H9 (cell line): ENCODE data around the gene SESTD1. TPM values are rescaled to one million over a fixed set of nuclear protein-coding genes. Genes with fewer than 3 reads are reported as not detected.

ENCODE experiments used
- DNase-seq: peaks from one replicate; pipeline ENCODE4 v3.0.0-alpha.2; 2017
- H2AFZ ChIP-seq: one replicate; pipeline ENCODE4 v1.6.1; 2013; ENCODE audit warnings: mild to moderate bottlenecking, low read length, control low read depth, moderate library complexity
- H2AK5ac ChIP-seq: 2 replicates; pipeline ENCODE4 v1.6.1; 2013; ENCODE audit warnings: low read length, control low read depth, mixed read lengths; ENCODE audit not compliant: insufficient read length
- H2BK120ac ChIP-seq: one replicate; pipeline ENCODE4 v1.6.1; 2013; ENCODE audit warnings: low read depth, mild to moderate bottlenecking, low read length, control low read depth, inconsistent platforms; ENCODE audit not compliant: poor library complexity, severe bottlenecking
- H2BK12ac ChIP-seq: 2 replicates; pipeline ENCODE4 v1.6.1; 2013; ENCODE audit warnings: low read length, control low read depth, mixed read lengths, low read depth; ENCODE audit not compliant: insufficient read length
- H2BK15ac ChIP-seq: 2 replicates; pipeline ENCODE4 v1.6.1; 2013; ENCODE audit warnings: low read depth, low read length, control low read depth
- H2BK20ac ChIP-seq: one replicate; pipeline ENCODE4 v1.6.1; 2013; ENCODE audit warnings: low read depth, mild to moderate bottlenecking, low read length, control low read depth, inconsistent platforms; ENCODE audit not compliant: poor library complexity, severe bottlenecking
- H2BK5ac ChIP-seq: 2 replicates; pipeline ENCODE4 v1.6.1; 2013; ENCODE audit warnings: low read length, control low read depth, mixed read lengths; ENCODE audit not compliant: insufficient read length
- H3K14ac ChIP-seq: 2 replicates; pipeline ENCODE4 v1.6.1; 2013; ENCODE audit warnings: low read length, control low read depth; ENCODE audit not compliant: insufficient read depth
- H3K18ac ChIP-seq: 2 replicates; pipeline ENCODE4 v1.6.1; 2013; ENCODE audit warnings: low read depth, mild to moderate bottlenecking, mixed read lengths, low read length, control low read depth; ENCODE audit not compliant: insufficient read length
- H3K23ac ChIP-seq: 2 replicates; pipeline ENCODE4 v1.6.1; 2013; ENCODE audit warnings: low read length, control low read depth, mixed read lengths, low read depth; ENCODE audit not compliant: insufficient read length
- H3K23me2 ChIP-seq: 2 replicates; pipeline ENCODE4 v1.6.1; 2013; ENCODE audit warnings: low read depth, mild to moderate bottlenecking, mixed read lengths, low read length, control low read depth; ENCODE audit not compliant: insufficient read length, poor library complexity, severe bottlenecking
- H3K27ac ChIP-seq: 2 replicates; pipeline ENCODE4 v1.5.1; 2013; ENCODE audit warnings: low read length, control low read depth, mixed read lengths, low read depth; ENCODE audit not compliant: insufficient read length
- H3K27me3 ChIP-seq: 2 replicates; pipeline ENCODE4 v1.6.1; 2013; ENCODE audit warnings: low read length, control low read depth, inconsistent platforms; ENCODE audit not compliant: insufficient read depth
- H3K4ac ChIP-seq: 2 replicates; pipeline ENCODE4 v1.6.1; 2013; ENCODE audit warnings: low read depth, mild to moderate bottlenecking, control low read depth, inconsistent platforms, low read length, moderate library complexity
- H3K4me1 ChIP-seq: 2 replicates; pipeline ENCODE4 v1.6.1; 2013; ENCODE audit warnings: low read length, control low read depth, inconsistent platforms; ENCODE audit not compliant: insufficient read depth
- H3K4me2 ChIP-seq: 2 replicates; pipeline ENCODE4 v1.6.1; 2013; ENCODE audit warnings: low read length, control low read depth, mixed read lengths; ENCODE audit not compliant: insufficient read length, insufficient read depth
- H3K56ac ChIP-seq: 2 replicates; pipeline ENCODE4 v1.6.1; 2013; ENCODE audit warnings: low read depth, mild to moderate bottlenecking, mixed read lengths, low read length, control low read depth; ENCODE audit not compliant: insufficient read length
- H3K79me1 ChIP-seq: 2 replicates; pipeline ENCODE4 v1.6.1; 2013; ENCODE audit warnings: low read depth, mild to moderate bottlenecking, moderate library complexity, low read length, control low read depth, inconsistent platforms; ENCODE audit not compliant: insufficient read depth, poor library complexity, severe bottlenecking
- H3K79me2 ChIP-seq: 2 replicates; pipeline ENCODE4 v1.6.1; 2013; ENCODE audit warnings: low read length, control low read depth, inconsistent platforms; ENCODE audit not compliant: insufficient read depth
- H3K9ac ChIP-seq: 2 replicates; pipeline ENCODE4 v1.6.1; 2013; ENCODE audit warnings: low read length, control low read depth, mixed read lengths; ENCODE audit not compliant: insufficient read length; ENCODE audit errors: extremely low read depth
- H3K9me3 ChIP-seq: one replicate; pipeline ENCODE4 v1.6.1; 2013; ENCODE audit warnings: low read depth, low read length, inconsistent platforms; ENCODE audit not compliant: control insufficient read depth
- H3T11ph ChIP-seq: one replicate; pipeline ENCODE4 v1.6.1; 2013; ENCODE audit warnings: mild to moderate bottlenecking, low read length, control low read depth, inconsistent platforms
- H4K20me1 ChIP-seq: one replicate; pipeline ENCODE4 v1.6.1; 2013; ENCODE audit not compliant: control insufficient read depth, insufficient read length, insufficient read depth
- H4K5ac ChIP-seq: 2 replicates; pipeline ENCODE4 v1.6.1; 2013; ENCODE audit warnings: low read depth, mild to moderate bottlenecking, mixed read lengths, low read length, control low read depth; ENCODE audit not compliant: insufficient read length
- H4K8ac ChIP-seq: replicated peaks from 2 replicates; pipeline ENCODE4 v1.6.1; 2013; ENCODE audit warnings: low read length, control low read depth, mixed read lengths, low read depth; ENCODE audit not compliant: insufficient read length
- H4K91ac ChIP-seq: 2 replicates; pipeline ENCODE4 v1.6.1; 2013; ENCODE audit warnings: low read depth, mild to moderate bottlenecking, moderate library complexity, mixed read lengths, low read length, control low read depth; ENCODE audit not compliant: insufficient read length
- H3K27ac Mint-ChIP-seq, 3 experiments: 2 replicates in 2 of 3; 3 replicates in 1 of 3; pipeline ENCODE4 v1.8.0; 2020 to 2021; ENCODE audit warnings: mixed read lengths in 3 of 3, mild to moderate bottlenecking in 1 of 3, moderate library complexity in 1 of 3
- H3K27me3 Mint-ChIP-seq: 2 replicates; pipeline ENCODE4 v1.8.0; 2021; ENCODE audit warnings: low read depth, mild to moderate bottlenecking, moderate library complexity, mixed read lengths
- H3K36me3 Mint-ChIP-seq, 3 experiments: 2 replicates in 2 of 3; 3 replicates in 1 of 3; pipeline ENCODE4 v1.8.0; 2020 to 2021; ENCODE audit warnings: low read depth in 3 of 3, mixed read lengths in 3 of 3; ENCODE audit not compliant: insufficient read depth in 1 of 3
- H3K4me1 Mint-ChIP-seq, 2 experiments: 2 replicates each; pipeline ENCODE4 v1.8.0; 2020; ENCODE audit warnings: mixed read lengths in 2 of 2
- H3K4me3 Mint-ChIP-seq, 2 experiments: 2 replicates in 1 of 2; 3 replicates in 1 of 2; pipeline ENCODE4 v1.8.0; 2020 to 2021; ENCODE audit warnings: mild to moderate bottlenecking in 2 of 2, mixed read lengths in 2 of 2, moderate library complexity in 1 of 2
- H3K9me3 Mint-ChIP-seq, 2 experiments: 2 replicates in 1 of 2; 3 replicates in 1 of 2; pipeline ENCODE4 v1.8.0; 2020; ENCODE audit warnings: mild to moderate bottlenecking in 2 of 2, mixed read lengths in 2 of 2, moderate library complexity in 1 of 2
- WGBS: extraction: QIAGEN DNeasy Blood & Tissue Kit; methylation state at CpG from one replicate; pipeline ENCODE4 v1.1.7; 2013; ENCODE audit warnings: missing lambda C conversion rate, low lambda C conversion rate, mixed read lengths; ENCODE audit not compliant: insufficient read length; ENCODE audit errors: extremely low coverage; 5-methylcytosine and 5-hydroxymethylcytosine counted together
- total RNA-seq: library from RNA; stranded (reverse); gene quantifications from 2 replicates; pipeline ENCODE4 v1.2.1, GENCODE V29; 2021
- TF ChIP-seq, protein P1 (sequence below): fragments of 200-600 bp; sonication (generic); conservative IDR thresholded peaks from 3 replicates; pipeline ENCODE4 v1.8.0; 2021; ENCODE audit warnings: antibody characterized with exemption, mild to moderate bottlenecking

Gene SESTD1
- total RNA-seq, 1 experiment from 2014 or later, result 44.4 TPM

DNA sequence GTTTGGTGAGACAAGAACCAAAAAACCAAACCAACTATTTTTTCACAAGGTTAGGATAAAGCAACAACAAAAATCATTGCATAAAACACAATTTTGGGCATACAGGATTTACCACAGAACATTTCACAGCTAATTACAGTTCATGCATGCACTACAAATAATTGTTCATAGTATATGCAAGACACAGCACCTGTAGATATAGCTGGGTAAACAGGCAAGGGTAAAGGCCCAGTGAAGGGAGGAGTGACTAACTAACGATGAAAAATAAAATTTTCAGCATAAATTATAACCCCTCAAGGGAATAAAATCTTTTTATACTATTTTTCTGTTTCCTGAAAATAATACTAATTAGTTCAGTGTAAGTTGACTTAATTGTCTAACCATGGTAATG lies 141.4 kb downstream of the SESTD1 start:
- no peak overlapping the region for H3K27ac Mint-ChIP-seq
- H3K4me1 Mint-ChIP-seq, result no peaks in the 10 kb centered on the region
- no CpG with 5 or more reads among the region's 1 CpG for WGBS
- no peak overlapping the region for H2BK5ac ChIP-seq
- H3K4me2 ChIP-seq, result no peak overlapping the region
- H4K20me1 ChIP-seq, result no peaks in the 10 kb centered on the region
- no peak overlapping the region for H2BK12ac ChIP-seq
- H3K79me2 ChIP-seq, result no peaks in the 10 kb centered on the region
- no peak overlapping the region for H4K5ac ChIP-seq
- no peak overlapping the region for H2BK20ac ChIP-seq
- no peaks in the 10 kb centered on the region for H3K27me3 ChIP-seq
- no peaks in the 10 kb centered on the region for H3K79me1 ChIP-seq
- DNase-seq, result no peak
- H3K27ac ChIP-seq, result no peak overlapping the region
- H4K8ac ChIP-seq, result no peak overlapping the region
- H3K9me3 ChIP-seq, result no peaks in the 10 kb centered on the region
- no peak overlapping the region for H3K4me3 Mint-ChIP-seq
- H3K56ac ChIP-seq, result no peak overlapping the region
- H3T11ph ChIP-seq, result no peak overlapping the region
- no peak overlapping the region for H2AFZ ChIP-seq
- H2AK5ac ChIP-seq, result no peak overlapping the region
- H2BK120ac ChIP-seq, result no peak overlapping the region
- H3K27me3 Mint-ChIP-seq, result no peaks in the 10 kb centered on the region
- no peak overlapping the region for H2BK15ac ChIP-seq
- H3K23ac ChIP-seq, result no peak overlapping the region
- H3K9me3 Mint-ChIP-seq, result no peaks in the 10 kb centered on the region
- H3K36me3 Mint-ChIP-seq, result no peaks in the 10 kb centered on the region; a peak in 1 of 7 replicates
- H3K9ac ChIP-seq, result no peak overlapping the region
- TF ChIP-seq, protein P1, sequence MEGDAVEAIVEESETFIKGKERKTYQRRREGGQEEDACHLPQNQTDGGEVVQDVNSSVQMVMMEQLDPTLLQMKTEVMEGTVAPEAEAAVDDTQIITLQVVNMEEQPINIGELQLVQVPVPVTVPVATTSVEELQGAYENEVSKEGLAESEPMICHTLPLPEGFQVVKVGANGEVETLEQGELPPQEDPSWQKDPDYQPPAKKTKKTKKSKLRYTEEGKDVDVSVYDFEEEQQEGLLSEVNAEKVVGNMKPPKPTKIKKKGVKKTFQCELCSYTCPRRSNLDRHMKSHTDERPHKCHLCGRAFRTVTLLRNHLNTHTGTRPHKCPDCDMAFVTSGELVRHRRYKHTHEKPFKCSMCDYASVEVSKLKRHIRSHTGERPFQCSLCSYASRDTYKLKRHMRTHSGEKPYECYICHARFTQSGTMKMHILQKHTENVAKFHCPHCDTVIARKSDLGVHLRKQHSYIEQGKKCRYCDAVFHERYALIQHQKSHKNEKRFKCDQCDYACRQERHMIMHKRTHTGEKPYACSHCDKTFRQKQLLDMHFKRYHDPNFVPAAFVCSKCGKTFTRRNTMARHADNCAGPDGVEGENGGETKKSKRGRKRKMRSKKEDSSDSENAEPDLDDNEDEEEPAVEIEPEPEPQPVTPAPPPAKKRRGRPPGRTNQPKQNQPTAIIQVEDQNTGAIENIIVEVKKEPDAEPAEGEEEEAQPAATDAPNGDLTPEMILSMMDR, result no peak
- no peaks in the 10 kb centered on the region for H3K23me2 ChIP-seq
- H3K14ac ChIP-seq, result no peak overlapping the region
- H3K18ac ChIP-seq, result no peak overlapping the region
- no peak overlapping the region for H3K4ac ChIP-seq
- no peaks in the 10 kb centered on the region for H3K4me1 ChIP-seq
- H4K91ac ChIP-seq, result no peak overlapping the region
